OCI-LY7 (cell line): ENCODE data around the gene CACNG5.

Source experiments
- EZH2phosphoT487 ChIP-seq: fragments of 200-600 bp; sonication (generic); IDR thresholded peaks from 2 replicates; pipeline ENCODE4 v1.6.1; 2018; ENCODE audit warnings: low read depth, borderline replicate concordance, mild to moderate bottlenecking, mixed run types, antibody characterized with exemption, low read length, moderate library complexity, mixed read lengths
- TF ChIP-seq, protein P1 (sequence below): fragments of 200-600 bp; sonication (generic); conservative IDR thresholded peaks from 2 replicates; pipeline ENCODE4 v1.5.1; 2014; ENCODE audit warnings: mild to moderate bottlenecking, antibody characterized with exemption, low read length, moderate library complexity, mixed read lengths

DNA sequence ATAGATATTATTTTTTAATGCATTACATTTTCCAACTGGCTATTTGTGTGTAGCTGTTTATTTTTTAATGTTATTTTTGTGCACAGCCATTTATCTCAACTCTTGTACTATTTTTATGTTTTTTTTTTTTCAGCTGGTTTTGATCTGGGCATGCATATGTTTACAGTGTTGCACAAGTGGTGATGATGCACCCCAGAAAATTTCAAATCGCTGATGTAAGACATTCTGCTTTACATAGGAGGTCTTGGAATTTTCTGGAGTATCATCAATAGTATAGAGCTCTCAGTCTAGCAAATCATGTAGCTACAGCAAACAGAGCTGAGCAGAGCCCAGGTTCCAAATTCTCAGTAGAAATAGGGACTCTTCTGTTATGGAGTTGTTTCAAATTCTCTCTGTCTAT lies 30.2 kb downstream of the CACNG5 start:
- TF ChIP-seq, protein P1, sequence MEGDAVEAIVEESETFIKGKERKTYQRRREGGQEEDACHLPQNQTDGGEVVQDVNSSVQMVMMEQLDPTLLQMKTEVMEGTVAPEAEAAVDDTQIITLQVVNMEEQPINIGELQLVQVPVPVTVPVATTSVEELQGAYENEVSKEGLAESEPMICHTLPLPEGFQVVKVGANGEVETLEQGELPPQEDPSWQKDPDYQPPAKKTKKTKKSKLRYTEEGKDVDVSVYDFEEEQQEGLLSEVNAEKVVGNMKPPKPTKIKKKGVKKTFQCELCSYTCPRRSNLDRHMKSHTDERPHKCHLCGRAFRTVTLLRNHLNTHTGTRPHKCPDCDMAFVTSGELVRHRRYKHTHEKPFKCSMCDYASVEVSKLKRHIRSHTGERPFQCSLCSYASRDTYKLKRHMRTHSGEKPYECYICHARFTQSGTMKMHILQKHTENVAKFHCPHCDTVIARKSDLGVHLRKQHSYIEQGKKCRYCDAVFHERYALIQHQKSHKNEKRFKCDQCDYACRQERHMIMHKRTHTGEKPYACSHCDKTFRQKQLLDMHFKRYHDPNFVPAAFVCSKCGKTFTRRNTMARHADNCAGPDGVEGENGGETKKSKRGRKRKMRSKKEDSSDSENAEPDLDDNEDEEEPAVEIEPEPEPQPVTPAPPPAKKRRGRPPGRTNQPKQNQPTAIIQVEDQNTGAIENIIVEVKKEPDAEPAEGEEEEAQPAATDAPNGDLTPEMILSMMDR = no peak
- no peak for TF ChIP-seq EZH2phosphoT487
